CD4-positive, alpha-beta T cell treated with Interleukin-4 for 4 hours (primary cell): ENCODE results near the gene PLD1.

Experiments
- DNase-seq: peaks from one replicate; pipeline ENCODE4 v3.0.0-alpha.2; 2020

The PLD1 gene

GRCh38 chr3:171790898-171791691, 19.2 kb downstream of the PLD1 start:
- DNase-seq, result no peak

DNA sequence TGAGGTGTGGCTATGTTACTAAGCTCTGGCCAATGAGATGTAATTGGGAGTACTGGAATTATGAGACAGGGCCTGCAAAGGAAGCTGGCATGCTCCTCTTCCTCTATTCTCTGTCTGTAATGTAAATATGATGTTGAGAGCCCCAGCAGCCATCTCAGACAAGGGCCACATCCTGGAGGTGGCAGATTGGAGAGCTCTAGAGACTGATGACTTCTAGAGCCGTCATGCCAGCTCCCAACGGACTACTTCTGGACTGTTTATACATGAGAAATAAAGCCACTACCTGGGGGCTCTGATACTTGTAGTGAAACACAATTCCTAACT, 19.7 kb downstream of the PLD1 start:
- DNase-seq, result no peak

DNA sequence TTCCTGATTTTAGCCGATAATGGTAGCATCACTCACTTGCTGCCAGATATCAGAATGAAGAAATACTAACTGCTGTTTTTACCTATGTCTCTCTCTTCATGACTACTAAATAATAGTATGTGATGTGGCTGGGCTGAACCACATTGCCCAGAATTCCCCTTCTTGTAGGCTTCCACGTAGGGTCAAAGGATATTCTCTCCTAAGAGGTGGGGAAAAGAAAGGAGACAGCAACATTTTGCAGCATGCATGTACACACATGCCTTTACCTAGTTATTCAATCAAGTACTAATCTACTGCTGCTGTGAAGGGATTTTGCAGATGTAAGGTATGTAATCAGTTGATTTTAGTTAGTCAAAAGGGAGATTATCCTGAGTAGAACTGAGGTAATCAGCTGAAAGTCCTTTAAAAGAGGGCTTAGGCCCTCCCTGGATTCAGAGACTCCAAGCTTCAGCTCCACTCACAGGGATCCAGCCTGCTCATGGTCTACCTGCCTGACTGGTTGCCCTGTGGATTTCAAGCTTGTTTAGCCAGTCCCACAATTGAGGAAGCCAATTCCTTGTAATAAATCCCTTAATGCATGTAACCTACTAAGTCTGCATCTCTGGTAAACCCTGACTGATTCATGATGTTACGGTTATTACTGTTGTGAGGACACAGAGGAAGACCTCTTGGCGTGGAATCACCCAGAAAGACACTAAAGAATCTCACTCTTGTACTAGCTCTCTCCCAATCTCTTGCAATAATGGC, 20.4 kb downstream of the PLD1 start:
- DNase-seq, result no peak

DNA sequence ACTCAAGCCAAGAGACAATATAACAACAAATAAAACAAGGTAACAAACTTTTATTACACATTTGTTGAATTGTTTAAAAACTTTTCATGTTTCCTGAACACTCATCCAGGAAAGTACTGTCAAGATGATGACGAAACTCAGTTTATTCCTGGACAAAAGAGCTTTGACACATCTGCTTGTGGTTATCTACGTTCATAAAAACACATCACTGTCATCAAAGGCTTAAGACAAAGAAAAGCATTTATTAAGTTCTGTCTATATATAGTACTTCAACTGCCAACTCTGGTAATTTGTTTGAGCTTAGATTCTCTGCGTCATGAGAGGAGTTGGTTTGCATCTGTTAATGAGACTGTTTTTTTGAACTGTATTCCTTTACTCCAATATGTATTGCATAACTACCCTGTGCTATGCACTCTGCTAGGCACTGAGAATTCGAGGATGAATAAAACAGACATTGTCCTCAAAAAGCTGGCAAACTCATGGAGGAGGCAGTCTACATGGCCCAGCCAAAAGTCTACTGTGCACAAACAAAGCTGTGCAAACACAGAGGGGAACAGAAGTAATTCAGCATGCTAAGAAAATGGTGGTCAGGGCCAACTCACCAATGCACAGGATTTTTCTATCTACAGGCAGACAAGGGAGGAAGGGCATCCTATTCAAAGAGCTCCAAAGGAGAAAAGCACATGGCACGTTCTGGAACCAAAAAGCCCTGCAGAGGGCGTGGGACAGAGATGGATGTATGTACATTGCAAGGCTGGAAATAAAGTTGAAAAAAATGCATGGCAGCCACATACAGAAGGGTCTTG, 21.5 kb downstream of the PLD1 start:
- DNase-seq, result no peak

- no peak for DNase-seq
Observed at GRCh38 chr3:171786997-171787396, 23.3 kb downstream of the PLD1 start.

DNA sequence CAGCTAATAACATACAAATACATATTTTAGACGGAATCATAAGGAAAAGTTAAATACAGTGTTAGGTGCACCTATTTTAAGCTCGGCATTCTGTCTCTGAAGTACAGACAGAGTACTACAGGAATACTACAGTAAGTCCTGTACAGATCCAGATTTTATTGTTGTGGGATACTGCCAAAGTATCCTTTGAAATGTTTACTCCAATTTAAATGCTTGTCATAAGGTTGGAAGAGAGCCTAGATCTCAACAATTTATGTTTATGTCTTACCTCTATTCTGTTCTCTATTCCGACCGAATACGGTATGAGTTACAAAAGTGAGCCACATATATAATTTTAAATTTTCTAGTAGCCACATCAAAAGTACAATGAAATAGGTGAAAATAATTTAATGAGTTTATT, 25.3 kb downstream of the PLD1 start:
- no peak for DNase-seq

DNA sequence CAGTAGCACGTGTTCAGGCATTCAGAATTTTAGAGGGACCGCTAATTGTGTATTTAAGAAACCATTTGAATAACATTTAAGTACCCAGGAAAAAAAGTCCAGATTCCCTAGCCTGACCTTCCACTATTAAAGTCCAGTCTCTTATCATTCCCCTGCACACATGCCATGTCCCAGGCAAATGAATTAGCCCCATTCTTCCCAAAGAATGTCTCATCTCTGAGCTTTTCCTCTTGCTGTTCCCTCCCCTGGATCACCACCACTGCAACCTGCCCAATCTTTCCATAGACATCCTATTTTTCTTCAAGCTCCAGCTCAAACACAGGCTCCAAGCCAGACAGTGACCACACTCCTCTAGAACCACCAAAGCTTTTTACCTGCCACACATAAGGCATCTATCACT, 25.9 kb downstream of the PLD1 start:
- DNase-seq, result no peak

DNA sequence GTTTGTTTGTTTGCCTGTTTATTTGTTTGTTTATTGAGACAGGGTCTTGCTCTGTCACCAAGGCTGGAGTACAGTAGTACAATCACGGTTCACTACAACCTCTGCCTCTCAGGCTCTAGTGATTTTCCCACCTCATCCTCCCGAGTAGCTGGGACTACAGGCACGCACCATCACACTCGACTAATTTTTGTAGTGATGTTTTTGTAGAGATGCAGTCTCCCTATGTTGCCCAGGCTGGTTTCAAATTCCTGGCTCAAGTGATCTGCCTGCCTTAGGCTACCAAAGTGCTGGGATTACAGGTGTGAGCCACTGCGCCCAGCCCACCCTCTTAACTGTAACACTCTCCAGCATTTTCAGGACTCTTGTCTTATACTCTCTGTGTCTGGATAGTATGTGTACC, 26.7 kb downstream of the PLD1 start:
- DNase-seq, result no peak

DNA sequence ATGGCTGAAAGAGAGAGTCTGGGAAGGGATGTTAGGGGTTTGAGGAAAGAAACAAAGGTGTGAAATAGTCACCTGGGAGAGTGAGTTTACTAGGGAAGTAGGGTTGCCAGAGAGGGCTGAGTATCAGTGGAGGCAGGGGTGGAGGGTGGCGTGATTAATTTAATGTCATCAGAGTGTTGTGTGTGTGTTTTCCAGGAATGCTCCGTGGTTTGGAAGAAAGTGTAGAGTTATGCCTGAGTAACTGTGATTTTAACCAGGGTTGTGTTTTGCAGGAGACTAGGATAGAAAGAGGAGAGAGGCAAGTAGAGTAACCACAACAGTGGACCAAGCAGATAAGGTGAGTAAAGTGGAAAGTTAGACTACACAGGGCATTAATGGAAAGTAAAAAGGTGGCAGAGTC, 27.2 kb downstream of the PLD1 start:
- DNase-seq, result no peak

- no peak for DNase-seq
Observed at GRCh38 chr3:171782617-171783016, 27.7 kb downstream of the PLD1 start.

- DNase-seq, result no peak
Observed at GRCh38 chr3:171781711-171782127, 28.6 kb downstream of the PLD1 start.

- no peak for DNase-seq
Observed at GRCh38 chr3:171778493-171778892, 31.8 kb downstream of the PLD1 start.

DNA sequence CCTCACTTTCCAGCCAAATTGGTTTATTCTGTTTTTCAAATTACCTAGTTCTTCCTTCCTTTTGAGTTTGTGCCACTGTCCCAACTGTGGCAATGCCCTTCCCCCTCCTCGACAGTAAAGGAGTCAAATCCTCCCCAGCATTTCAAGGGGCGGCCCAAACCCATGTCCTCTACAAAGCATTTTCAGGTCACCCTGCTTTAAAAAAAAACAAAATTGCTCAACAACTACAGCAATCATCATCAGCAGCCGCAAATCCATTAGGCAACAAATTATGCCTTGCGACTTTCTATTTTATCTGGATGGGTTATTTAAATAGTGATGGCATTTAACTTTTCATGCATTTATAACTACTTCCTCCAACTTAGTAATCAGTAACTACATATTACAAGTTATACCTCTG, 32.7 kb downstream of the PLD1 start:
- no peak for DNase-seq

DNA sequence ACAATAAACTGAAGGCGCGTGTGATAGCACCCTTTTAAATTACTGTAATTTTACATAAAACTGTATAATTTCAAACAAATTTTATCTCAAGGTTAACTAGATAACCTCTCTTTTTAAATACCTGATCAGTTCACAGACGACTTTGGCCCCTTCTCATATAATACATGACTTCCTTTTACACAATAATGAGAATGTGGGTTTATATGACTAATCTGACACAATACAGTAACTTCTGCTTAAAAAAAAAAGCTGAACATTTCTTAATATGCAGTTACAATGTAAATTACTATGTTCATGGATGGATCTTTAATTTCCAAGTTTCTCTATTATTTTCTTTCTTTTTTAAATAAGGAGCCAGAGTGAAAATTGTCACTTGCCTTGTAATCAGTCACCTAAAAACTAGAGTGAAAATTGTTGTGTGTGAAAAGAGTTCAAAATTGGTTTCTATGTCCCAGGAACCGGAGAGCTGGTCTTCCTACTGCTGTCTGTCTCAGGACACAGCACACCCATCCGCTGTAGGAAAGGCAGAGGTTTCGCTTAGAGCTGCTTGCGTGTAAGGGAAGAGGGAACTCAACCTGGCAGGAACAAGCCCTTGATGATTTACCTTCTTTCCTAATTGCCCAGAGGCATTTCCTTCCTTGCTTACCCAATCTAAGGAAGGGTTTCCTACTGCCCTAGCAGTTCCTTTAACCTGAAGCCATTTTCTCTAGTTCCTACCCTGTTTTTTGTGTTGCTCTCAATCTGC, 33.3 kb downstream of the PLD1 start:
- DNase-seq, result no peak

DNA sequence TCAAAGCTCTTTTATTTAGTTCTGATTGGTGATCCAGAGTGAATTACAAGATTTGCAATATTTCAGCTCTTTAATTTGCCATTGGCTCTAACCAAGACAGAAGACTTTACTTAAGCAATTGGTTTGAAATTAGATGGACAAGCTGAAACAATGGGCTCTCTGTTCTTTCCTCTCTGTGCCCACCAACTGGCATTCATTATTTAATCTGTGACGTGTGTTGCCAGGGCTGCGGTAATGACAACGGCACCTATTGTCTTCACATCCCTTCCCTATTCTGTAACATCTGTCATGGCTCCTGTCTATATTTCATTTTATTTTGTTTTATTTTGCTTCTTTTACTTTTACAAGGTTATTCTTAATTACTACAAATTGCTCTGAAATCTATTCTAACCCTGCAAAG, 33.9 kb downstream of the PLD1 start:
- no peak for DNase-seq

- no peak for DNase-seq
Observed at GRCh38 chr3:171775943-171776342, 34.3 kb downstream of the PLD1 start.

GRCh38 chr3:171774521-171774920, 35.8 kb downstream of the PLD1 start:
- DNase-seq, result no peak

- DNase-seq, result peak; percentile 50
Observed at GRCh38 chr3:171772427-171773056, 37.7 kb downstream of the PLD1 start.

GRCh38 chr3:171770689-171771620, 39.3 kb downstream of the PLD1 start:
- no peak for DNase-seq

GRCh38 chr3:171769461-171769860, 40.8 kb downstream of the PLD1 start:
- no peak for DNase-seq

DNA sequence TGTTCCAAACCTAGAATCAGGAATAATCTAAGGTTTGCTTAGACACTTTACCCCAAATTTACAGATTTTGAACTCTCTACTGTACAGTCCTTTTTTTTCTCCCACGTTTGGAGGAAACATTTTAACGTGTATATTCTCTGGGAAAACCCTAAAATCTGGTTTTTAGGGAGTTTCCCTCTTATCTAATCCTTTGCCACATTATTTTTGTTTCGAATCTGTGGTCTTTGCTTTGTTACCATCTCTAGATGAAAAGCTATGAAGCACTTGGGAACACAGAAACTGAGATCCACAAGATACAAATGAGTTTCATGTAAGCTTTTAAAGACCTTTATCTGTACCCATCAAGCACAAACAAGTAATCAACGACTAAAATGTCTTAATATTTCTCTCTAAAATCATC, 41.3 kb downstream of the PLD1 start:
- no peak for DNase-seq
